GM19397 (cell line): ENCODE results near the gene SCYGR8.

ENCODE experiments used
- ATAC-seq: cut with Tn5 transposase; IDR thresholded peaks from one replicate; pipeline ENCODE4 v1.9.1; 2021; ENCODE audit warnings: mild to moderate bottlenecking, moderate library complexity; ENCODE audit not compliant: unreplicated experiment

SCYGR8 gene

GRCh38 chr2:227759411-227760118 is 13.9 kb downstream of the SCYGR8 start:
- ATAC-seq, result no peak

- no peak for ATAC-seq
These were observed 16.2 kb downstream of the SCYGR8 start for GRCh38 chr2:227761740-227762476.

- ATAC-seq, result no peak
These were observed 20.2 kb downstream of the SCYGR8 start for GRCh38 chr2:227765788-227766372.

GRCh38 chr2:227766373-227766883 is 20.7 kb downstream of the SCYGR8 start:
- ATAC-seq, result peak; percentile 98

GRCh38 chr2:227767830-227768229 is 22.1 kb downstream of the SCYGR8 start:
- no peak for ATAC-seq

- no peak for ATAC-seq
These were observed 26.5 kb downstream of the SCYGR8 start for GRCh38 chr2:227772197-227772661.

- no peak for ATAC-seq
These were observed 27.2 kb downstream of the SCYGR8 start for GRCh38 chr2:227772932-227773331.

- no peak for ATAC-seq
These were observed 28.4 kb downstream of the SCYGR8 start for GRCh38 chr2:227774011-227774624.

GRCh38 chr2:227774895-227775842 is 29.5 kb downstream of the SCYGR8 start:
- ATAC-seq, result no peak

- ATAC-seq, result no peak
These were observed 35.4 kb downstream of the SCYGR8 start for GRCh38 chr2:227780981-227781615.

GRCh38 chr2:227781841-227782240 is 36.1 kb downstream of the SCYGR8 start:
- no peak for ATAC-seq

- ATAC-seq, result no peak
These were observed 37.1 kb downstream of the SCYGR8 start for GRCh38 chr2:227782804-227783203.

GRCh38 chr2:227783404-227784138 is 37.9 kb downstream of the SCYGR8 start:
- ATAC-seq, result peak; percentile 99

- no peak for ATAC-seq
These were observed 39.6 kb downstream of the SCYGR8 start for GRCh38 chr2:227785293-227785692.

GRCh38 chr2:227788561-227789018 is 42.9 kb downstream of the SCYGR8 start:
- no peak for ATAC-seq

GRCh38 chr2:227789803-227790202 is 44.1 kb downstream of the SCYGR8 start:
- ATAC-seq, result no peak

GRCh38 chr2:227793148-227793712 is 47.5 kb downstream of the SCYGR8 start:
- ATAC-seq, result no peak
